Fibroblast of lung (primary cell): ENCODE measurements around the gene NEGR1.

Experiments used
- CTCF ChIP-seq, 2 donors: IDR thresholded peaks in 1 of 2; conservative IDR thresholded peaks in 1 of 2; 1 replicate in 1 of 2; 2 replicates in 1 of 2; pipeline ENCODE4 v1.5.1; 2011 to 2012; ENCODE audit warnings: low read length in 2 of 2, control low read depth in 1 of 2, inconsistent platforms in 1 of 2, low read depth in 1 of 2, mild to moderate bottlenecking in 1 of 2
- EZH2 ChIP-seq: IDR thresholded peaks from 2 replicates; pipeline ENCODE4 v1.5.1; 2012; ENCODE audit warnings: low read length, control low read depth, mild to moderate bottlenecking; ENCODE audit errors: missing control alignments

- no peak for TF ChIP-seq CTCF (conservative IDR thresholded peaks at IDR 0.05 in 1 of 2, IDR thresholded peaks at IDR 0.05 in 1 of 2; ENCODE audit: low read depth in 1 of 2, low read length in 2 of 2)
- no peak for TF ChIP-seq EZH2
Observed at GRCh38 chr1:71435951-71436350, 846.4 kb downstream of the NEGR1 start.
